ENCODE measurements around the gene PRKG1.
"Not testable (repeated sequence)": the region's sequence is repeated elsewhere in the genome, so short reads cannot be mapped to it uniquely, and the experiment has no call there.

The PRKG1 gene

GRCh38 chr10:51269821-51270220 is 195.5 kb downstream of the PRKG1 start:
- H3K79me2 ChIP-seq (ENCODE audit: insufficient read depth, low read length): no peaks in the 10 kb centered on the region
- H3K36me3 ChIP-seq (ENCODE audit: insufficient read depth, low read length): no peaks in the 10 kb centered on the region
- no peak overlapping the region for H3K9ac ChIP-seq (ENCODE audit: low read depth, low read length)
- H3K27me3 ChIP-seq (ENCODE audit: insufficient read depth, low read length, poor library complexity): no peaks in the 10 kb centered on the region
- H3K27ac ChIP-seq (ENCODE audit: low read length): no peak overlapping the region
- H3K4me3 ChIP-seq (ENCODE audit: low read depth in 1 of 2, low read length in 2 of 2): no peak overlapping the region
- H3K9me3 ChIP-seq (ENCODE audit: insufficient read depth, low read length, severe bottlenecking): no peaks in the 10 kb centered on the region
- no peak for ATAC-seq (ENCODE audit: insufficient read depth, low read depth)
- TF ChIP-seq EZH2 (IDR thresholded peaks at IDR 0.05; ENCODE audit: borderline replicate concordance, low read depth, low read length, severe bottlenecking) (no peak), CTCF (IDR thresholded peaks at IDR 0.05; ENCODE audit: borderline replicate concordance, extremely low read depth, low read length, poor library complexity, severe bottlenecking) (no peak)
- H3K4me2 ChIP-seq (ENCODE audit: insufficient read depth, low read length): no peak overlapping the region
- H3K4me1 ChIP-seq (ENCODE audit: insufficient read depth, low read length): no peaks in the 10 kb centered on the region
- H4K20me1 ChIP-seq (ENCODE audit: insufficient read depth, low read length): no peaks in the 10 kb centered on the region
- no peak for DNase-seq
- no peak overlapping the region for H2AFZ ChIP-seq (ENCODE audit: low read depth, low read length)

- no peaks in the 10 kb centered on the region for H3K9me3 ChIP-seq (ENCODE audit: insufficient read depth, low read length, severe bottlenecking)
- H3K36me3 ChIP-seq (ENCODE audit: insufficient read depth, low read length): no peaks in the 10 kb centered on the region
- H3K4me2 ChIP-seq (ENCODE audit: insufficient read depth, low read length): no peak overlapping the region
- DNase-seq: no peak
- H3K4me3 ChIP-seq (ENCODE audit: low read depth in 1 of 2, low read length in 2 of 2): no peak overlapping the region
- H3K27me3 ChIP-seq (ENCODE audit: insufficient read depth, low read length, poor library complexity): no peaks in the 10 kb centered on the region
- H3K27ac ChIP-seq (ENCODE audit: low read length): no peak overlapping the region
- TF ChIP-seq CTCF (IDR thresholded peaks at IDR 0.05; ENCODE audit: borderline replicate concordance, extremely low read depth, low read length, poor library complexity, severe bottlenecking): no peak
- no peak overlapping the region for H2AFZ ChIP-seq (ENCODE audit: low read depth, low read length)
- no peak overlapping the region for H3K9ac ChIP-seq (ENCODE audit: low read depth, low read length)
- H3K79me2 ChIP-seq (ENCODE audit: insufficient read depth, low read length): no peaks in the 10 kb centered on the region
- H3K4me1 ChIP-seq (ENCODE audit: insufficient read depth, low read length): no peaks in the 10 kb centered on the region
- no peaks in the 10 kb centered on the region for H4K20me1 ChIP-seq (ENCODE audit: insufficient read depth, low read length)
- ATAC-seq (ENCODE audit: insufficient read depth, low read depth): no peak
Measured at GRCh38 chr10:51270936-51271530, 196.7 kb downstream of the PRKG1 start.

- H4K20me1 ChIP-seq (ENCODE audit: insufficient read depth, low read length); ATAC-seq (ENCODE audit: insufficient read depth, low read depth); H3K4me1 ChIP-seq (ENCODE audit: insufficient read depth, low read length); H2AFZ ChIP-seq (ENCODE audit: low read depth, low read length); H3K9me3 ChIP-seq (ENCODE audit: insufficient read depth, low read length, severe bottlenecking); H3K27ac ChIP-seq (ENCODE audit: low read length); H3K27me3 ChIP-seq (ENCODE audit: insufficient read depth, low read length, poor library complexity); H3K36me3 ChIP-seq (ENCODE audit: insufficient read depth, low read length); H3K4me3 ChIP-seq (ENCODE audit: low read depth in 1 of 2, low read length in 2 of 2); H3K4me2 ChIP-seq (ENCODE audit: insufficient read depth, low read length); H3K79me2 ChIP-seq (ENCODE audit: insufficient read depth, low read length); DNase-seq; H3K9ac ChIP-seq (ENCODE audit: low read depth, low read length): not testable (repeated sequence)
Measured at GRCh38 chr10:51272099-51272498, 197.8 kb downstream of the PRKG1 start.

GRCh38 chr10:51272555-51272954 is 198.3 kb downstream of the PRKG1 start:
- H3K9ac ChIP-seq (ENCODE audit: low read depth, low read length): no peak overlapping the region
- H3K36me3 ChIP-seq (ENCODE audit: insufficient read depth, low read length): no peaks in the 10 kb centered on the region
- H3K27me3 ChIP-seq (ENCODE audit: insufficient read depth, low read length, poor library complexity): no peaks in the 10 kb centered on the region
- H3K79me2 ChIP-seq (ENCODE audit: insufficient read depth, low read length): no peaks in the 10 kb centered on the region
- TF ChIP-seq EZH2 (IDR thresholded peaks at IDR 0.05; ENCODE audit: borderline replicate concordance, low read depth, low read length, severe bottlenecking): no peak
- no peak for TF ChIP-seq CTCF (IDR thresholded peaks at IDR 0.05; ENCODE audit: borderline replicate concordance, extremely low read depth, low read length, poor library complexity, severe bottlenecking)
- no peak overlapping the region for H3K4me2 ChIP-seq (ENCODE audit: insufficient read depth, low read length)
- no peaks in the 10 kb centered on the region for H3K4me1 ChIP-seq (ENCODE audit: insufficient read depth, low read length)
- ATAC-seq (ENCODE audit: insufficient read depth, low read depth): no peak
- no peak for DNase-seq
- H4K20me1 ChIP-seq (ENCODE audit: insufficient read depth, low read length): no peaks in the 10 kb centered on the region
- H2AFZ ChIP-seq (ENCODE audit: low read depth, low read length): no peak overlapping the region
- H3K4me3 ChIP-seq (ENCODE audit: low read depth in 1 of 2, low read length in 2 of 2): no peak overlapping the region
- H3K9me3 ChIP-seq (ENCODE audit: insufficient read depth, low read length, severe bottlenecking): no peaks in the 10 kb centered on the region
- H3K27ac ChIP-seq (ENCODE audit: low read length): no peak overlapping the region
